AML-193 (cell line): ENCODE measurements around the gene ASB6.
A peak's percentile ranks its signal among the peaks of the same experiment; 100 is the strongest.

Experiments
- DNase-seq, 2 experiments: peaks; one replicate each; lab custom pipeline; 2025; lab: John Stamatoyannopoulos, UW

ASB6 gene

DNA sequence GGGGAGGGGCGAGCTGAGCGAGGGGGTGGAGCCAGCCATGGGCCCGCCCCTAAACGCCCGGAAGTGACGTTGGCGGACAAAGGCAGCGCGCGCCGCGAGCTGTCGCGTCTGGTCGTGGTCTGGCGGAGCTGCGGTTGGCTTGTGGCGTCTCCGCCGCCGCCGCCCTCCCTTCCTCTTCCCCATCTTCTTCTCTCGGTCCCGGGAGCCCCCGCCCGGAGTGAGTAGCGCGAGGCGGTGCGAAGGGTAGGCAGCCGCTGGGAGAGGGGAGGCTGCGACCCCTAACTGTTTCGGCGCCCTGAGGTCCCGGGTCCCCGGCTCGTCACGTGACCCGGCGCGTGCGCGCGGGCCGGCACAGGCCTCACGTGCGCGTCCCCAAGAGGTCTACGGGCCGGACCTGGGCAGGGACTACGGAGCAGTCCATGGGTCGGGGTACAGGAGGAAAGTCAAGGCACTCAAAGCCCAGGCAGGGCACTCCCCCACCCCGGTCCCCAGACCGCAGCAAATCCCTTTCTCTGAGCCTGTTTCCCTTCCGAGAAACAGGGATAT lies 15.8 kb downstream of the ASB6 start, which contains the start of gene NTMT1:
TSS of gene NTMT1 (plus strand) at position 85 of the 546 bp plus-strand sequence. CDS start 6,541 bp downstream, outside the sequence.
- peak; percentile 63 to 71 for DNase-seq

DNA sequence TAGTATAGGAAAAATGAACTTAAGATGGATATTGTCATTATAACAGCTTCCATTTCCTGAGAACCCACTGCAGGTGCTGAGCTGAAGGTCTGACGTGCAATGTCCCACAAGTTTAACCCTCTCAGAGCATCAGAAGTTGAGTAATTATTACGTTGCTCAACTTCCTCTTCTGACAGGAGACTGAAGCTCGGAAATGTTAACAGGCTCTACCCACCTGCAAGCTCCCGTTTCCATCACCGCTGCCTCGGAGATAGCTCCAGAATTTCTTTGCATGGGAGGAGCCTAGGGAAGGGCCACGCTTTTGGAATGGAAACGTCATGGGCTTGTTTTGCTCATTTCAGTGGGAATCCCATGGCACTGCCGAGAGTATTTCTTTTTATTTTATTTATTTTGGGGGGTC lies 17.0 kb downstream of the ASB6 start:
- peak; percentile 81 to 82 for DNase-seq

DNA sequence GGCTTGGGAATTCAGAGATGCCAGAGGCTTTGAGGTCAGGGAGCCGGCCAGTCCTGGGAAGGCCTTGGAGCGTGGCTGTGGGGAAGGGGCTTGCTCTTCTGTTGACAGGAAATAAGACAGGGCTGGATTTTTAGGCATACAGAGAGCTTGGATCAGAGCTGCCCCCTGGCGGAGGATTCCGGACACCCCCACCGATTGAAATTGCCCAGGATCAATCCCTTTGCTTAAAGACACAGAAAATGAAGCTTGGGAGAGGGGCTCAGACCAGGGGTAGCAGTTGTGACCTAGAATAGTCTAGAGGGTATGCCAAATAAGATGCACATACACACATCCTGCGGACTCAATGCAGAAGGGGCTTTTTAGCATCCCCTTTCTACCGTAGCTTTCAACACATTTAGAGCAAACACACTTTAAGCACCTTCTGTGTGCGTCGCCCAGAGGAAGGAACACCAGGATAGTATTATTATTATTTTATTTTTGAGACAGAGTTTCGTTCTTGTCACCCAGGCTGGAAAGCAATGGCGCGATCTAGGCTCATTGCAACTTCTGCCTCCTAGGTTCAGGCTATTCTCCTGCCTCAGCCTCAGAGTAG lies 17.7 kb downstream of the ASB6 start:
- DNase-seq, result peak; percentile 44 to 46

DNA sequence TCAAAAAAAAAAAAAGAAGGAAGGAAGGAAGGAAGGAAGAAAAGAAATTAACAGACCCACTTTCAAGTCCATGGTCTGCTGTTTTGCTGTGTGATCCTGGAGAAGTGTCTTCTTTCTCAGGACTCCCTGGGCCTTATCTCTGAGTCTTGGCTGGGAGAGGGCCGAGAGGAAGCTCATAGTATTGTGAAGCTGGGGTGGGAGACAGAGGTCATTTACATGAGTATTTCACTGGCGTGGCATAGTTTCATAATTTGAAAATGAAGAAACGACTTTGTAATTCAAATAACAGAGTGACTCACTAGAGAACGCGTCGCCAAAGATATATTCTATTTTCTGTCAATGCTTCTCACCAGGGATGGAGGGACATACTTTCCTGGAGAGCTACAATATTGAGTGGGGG lies 18.6 kb downstream of the ASB6 start:
- no peak for DNase-seq

DNA sequence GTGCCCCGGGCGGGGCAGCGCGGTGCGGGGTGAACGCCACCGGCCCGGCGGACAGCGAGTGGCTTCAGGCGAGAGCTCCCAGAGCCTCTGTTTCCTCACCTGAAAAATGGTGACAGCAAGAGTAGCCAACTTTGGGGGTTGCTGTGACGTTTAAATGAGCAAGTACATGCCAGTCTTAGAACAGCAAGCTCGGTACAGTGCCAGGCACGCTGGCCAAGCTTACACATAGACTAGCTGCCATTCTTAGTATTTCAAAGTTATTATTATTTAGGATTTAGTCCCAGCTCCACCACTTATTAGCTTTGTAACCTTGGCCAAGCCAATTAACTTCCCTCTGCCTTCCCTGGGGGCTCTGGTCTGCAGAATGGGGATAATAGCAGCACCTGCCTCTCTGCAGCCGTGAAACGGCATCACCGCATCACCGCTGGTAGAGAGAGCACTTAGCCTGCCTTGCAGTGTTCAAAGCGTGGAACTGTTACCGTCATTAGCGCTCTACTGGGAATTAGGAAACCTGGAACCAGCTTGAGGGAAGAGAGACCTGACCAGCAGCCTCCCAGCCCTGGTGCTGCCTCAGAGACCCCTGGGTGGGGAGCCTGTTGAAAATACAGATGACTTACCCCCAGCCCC lies 21.2 kb downstream of the ASB6 start, which contains the start of gene C9orf50:
TSS of gene C9orf50 (minus strand) at position 433 of the 627 bp plus-strand sequence. CDS start 527 bp downstream, outside the sequence.
- DNase-seq, result no peak

DNA sequence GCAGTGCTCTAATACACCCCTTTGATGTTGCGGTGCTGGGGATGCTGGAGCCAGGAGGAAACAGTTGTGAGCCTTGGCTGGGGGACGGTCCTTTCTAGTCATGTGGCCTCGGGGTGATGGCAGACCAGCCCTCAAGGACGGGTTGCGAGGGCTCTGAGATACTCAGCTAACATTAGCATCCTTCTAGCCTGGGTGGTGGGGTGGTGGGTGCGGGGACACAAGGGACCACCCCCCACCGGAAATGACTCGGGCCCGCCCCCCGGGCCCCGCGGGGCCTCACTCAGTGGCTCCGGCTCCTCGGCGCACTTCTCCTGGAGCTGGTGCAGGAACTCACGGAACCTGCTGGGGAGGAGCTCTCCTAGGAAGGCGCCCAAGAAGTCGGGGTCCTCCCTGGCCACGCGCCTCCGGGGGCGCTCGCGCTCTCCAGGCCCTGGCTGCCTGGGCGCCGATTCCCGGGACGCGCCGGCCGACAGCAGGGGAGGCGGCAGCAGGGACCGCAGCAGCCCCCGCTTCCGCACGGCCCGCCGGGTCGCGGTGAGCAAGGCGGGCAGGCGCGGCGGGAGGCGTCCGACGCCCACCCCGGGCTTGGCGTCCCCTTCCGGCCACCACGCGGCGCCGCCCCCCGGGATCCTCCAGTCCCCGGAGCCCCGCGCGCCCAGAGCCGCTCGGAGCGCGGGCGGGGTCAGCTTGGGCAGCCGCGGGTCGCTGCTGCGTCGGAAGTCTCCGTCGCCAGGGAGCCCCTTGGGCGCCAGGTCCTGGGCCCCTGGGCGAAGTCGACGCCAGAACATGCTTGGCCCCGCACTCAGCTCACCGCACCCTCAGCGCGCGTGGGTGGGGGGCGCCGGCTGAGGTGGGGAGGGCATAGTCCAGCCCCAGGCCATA lies 21.9 kb downstream of the ASB6 start:
- DNase-seq, result no peak

DNA sequence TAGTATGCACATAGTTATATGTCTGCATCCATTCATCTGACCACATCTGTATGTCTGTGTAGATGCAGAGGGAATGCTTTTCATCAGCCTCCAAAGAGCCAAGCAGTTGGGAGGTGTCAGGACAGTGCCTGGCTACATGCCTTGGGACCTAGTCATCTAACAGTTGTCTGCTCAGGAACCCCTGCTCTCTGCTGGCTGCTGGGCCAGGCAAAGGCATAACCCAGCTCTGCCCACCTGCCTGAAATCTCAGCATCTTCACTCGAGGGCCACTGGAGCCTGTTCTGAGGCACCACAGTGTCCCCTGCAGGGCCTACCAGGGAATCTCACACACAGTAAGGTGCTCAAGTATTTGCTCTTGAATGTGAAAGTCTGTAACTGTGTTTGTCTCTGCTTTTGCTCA lies 24.8 kb downstream of the ASB6 start:
- DNase-seq, result no peak

DNA sequence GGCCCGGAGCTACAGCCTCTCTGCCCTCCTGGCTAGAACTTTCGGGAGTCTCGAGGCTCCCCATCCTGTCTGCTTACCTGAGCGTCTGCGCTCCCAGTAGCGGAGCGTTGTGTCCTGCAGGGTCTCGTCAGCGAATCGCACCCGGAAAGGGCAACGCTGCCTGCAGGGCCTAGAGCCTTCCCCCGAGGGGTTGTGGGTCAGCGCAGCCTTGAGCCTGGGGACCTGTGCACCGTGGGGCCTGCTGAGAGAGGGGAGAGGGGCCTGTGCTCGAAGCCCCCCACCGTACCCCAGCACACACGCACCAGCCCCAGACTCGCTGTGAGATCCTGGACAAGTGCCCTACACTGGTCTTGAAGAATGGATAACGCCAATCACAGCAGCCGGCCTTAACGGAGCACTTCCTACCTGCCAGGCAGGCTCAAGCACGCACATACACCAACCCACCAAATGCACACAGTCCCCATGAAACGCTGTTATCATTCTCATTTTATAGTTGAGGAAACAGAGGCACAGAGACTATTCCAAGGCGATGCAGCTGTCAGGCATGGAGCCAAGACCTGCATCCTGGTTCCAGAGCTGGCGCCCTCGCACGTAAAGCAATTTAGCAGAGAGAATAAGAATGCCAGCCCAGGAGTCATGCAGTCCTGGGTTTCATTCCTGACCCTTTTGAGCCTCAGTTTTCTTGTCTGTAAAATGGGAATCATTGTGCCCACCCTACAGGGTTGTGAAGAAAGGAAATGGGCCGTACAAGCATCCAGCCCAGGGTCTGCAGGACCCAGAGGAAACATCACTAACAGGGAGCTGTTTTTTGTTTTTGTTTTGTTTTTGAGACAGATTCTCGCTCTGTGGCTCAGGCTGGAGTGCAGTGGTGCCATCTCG lies 26.3 kb downstream of the ASB6 start:
- no peak for DNase-seq

DNA sequence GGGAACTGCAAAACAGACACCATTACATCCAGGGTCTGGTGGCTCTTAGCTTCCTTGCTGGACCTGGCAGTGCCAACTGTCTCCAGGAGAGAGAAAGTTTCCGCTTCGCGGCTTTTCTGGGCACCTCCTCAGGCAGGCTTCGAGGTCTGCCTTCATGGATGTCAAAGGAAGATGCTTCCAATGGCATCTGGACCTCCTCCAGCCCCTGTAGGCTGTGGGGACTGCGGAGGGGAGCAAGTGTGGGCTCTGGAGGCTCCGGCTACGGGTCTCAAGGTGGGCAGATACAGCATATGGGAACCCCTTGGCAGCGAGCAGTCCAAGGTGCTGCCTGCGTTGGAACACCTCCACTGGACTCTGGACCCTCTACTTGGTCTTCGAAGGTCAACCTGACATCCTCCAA lies 27.0 kb downstream of the ASB6 start:
- no peak for DNase-seq

DNA sequence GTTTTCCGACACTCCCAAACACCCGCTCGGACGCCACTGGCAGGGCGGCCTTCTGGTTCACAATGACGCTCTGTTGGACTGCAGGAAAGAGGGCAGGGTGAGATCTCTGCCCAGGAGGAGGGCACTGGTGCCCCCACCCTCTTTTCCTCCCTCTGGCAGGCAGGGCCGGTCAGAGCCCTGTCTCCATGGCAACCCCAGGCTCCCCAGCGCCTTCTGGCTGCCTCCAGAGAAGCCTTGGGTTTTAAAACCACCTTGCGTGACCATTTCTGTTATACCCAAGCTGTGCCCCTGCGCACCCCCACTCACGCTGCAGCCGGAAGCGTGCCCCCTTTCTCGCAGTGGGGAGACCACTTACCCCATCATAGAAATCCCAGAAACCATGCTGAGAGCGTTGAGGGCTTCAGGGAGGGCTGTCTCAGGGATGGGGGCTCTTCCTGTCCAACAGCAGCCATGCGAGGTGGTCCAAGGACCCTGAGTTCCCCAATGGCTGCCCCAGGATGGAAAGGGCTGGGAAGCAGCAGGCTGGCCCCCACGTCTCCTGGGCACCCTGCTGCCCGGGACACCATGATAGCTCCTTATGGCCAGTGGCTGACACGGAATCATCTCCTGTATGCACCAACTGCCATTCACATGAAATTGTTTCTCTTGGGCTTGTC lies 28.3 kb downstream of the ASB6 start:
- DNase-seq, result no peak

DNA sequence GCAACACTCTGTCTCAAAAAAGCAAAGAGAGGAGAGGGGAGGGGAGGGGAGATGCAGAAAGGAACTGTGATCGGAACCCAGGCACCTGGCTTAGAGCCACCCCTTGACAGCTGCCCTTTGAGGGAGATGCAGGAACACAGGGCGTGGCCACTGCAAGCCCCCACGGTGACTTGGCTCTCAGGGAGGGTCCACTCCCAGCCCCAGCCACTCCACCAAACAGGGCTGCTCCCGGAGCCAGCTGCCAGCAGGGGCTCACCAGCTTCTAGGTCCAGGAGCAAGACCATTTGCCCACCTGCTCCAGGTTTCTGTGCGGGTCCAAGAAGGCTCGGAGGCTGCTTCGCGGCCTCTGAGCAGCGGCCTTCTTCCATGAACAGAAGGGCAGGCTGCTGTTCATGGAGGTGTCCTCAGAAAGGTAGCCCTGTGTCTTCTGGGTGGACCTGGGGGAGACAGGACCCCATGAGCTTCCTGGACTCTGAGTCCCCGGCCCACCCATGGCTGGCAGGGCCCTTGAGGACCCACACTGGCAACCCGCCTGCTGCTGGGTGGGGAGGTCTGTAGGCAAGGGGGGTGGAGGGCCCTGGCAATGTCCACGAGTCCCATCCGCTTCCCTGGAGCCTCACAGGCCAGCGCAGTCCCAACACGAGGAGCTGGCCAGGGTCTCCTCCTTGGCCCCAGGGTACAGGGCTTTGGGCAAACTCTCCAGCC lies 29.0 kb downstream of the ASB6 start:
- no peak for DNase-seq

DNA sequence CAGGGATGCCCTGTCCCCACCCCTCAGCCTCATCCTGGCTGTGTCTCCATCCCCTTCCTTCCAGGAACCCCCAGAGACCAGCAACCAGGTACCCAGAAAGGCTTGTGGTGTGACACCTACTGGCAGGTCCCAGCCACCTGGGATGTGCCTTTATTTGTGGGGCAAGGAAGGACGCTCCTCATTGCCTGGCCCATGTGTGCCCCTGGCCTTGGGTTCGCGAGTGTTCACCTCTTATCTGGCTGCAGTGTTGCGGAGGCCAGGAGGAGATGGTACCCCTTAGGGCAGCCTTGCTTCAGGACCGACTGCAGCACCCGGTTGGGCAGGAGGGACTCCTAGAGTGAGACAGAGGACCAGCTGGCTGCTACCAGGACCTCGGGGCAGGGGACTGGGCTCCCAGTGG lies 29.8 kb downstream of the ASB6 start:
- no peak for DNase-seq

DNA sequence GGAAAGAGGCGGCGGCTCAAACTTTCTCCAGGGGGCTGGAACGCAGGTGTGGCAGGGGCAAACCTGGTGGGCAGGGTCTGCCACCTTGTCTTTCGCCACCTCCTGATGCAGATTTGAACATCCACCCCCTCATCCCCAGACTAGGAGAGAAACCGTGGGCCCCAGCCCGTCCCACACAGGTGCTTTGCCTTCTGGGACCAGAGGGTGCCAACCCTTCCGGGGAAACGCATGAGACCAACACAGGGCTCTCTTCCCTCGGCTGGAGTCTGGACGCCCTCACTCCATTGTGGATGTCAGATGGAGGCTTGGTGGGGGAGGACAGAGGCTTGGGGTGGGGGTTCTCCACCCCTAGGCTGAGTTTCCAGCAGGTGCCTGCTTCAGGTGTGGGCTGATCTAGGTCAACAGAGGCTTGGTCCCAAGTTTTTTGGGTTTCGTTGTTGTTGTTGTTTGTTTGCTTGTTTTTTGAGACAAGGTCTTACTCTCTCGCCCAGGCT lies 30.6 kb downstream of the ASB6 start:
- DNase-seq, result no peak

DNA sequence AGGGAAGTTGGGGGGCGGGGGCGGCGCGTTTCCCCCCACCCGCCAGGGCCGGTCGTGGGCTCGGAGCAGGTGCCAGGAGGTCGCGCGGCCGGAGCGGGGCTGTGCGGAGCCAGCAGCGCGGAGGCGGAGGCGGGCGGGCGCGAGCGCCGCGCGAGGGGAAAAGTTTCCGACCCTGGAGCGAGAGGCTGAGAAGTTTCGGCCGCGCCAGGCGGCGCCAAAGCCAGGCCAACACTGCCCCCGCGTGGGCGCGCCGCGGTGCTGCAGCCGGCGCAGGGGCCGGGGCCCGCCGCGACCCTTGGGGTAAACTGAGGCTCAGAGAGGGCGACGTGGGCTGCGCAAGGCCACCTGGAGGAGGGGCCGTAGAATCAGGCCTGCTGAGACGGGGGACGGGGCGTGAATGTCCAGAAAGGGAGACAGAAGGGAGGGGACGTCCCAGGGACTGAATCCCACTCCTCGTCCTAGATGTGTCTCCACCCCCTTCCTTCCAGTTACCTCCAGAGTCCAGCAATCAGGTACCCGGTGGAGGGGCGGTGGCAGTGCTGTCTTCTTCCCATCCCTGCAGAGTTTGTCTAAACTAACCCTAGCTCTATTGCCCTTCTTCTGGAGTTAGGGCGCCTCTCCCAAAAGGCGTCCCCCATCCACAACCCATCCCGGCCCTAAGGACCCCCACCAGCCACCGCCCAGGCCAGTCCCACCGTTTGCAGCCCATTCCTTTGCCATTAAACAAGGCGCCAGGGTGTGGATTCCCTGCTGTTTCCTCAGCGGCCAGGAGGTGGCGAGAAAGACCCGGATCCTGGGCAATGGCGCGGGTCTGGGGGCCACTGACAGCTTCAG lies 31.3 kb downstream of the ASB6 start:
- DNase-seq, result peak; percentile 25 to 34

DNA sequence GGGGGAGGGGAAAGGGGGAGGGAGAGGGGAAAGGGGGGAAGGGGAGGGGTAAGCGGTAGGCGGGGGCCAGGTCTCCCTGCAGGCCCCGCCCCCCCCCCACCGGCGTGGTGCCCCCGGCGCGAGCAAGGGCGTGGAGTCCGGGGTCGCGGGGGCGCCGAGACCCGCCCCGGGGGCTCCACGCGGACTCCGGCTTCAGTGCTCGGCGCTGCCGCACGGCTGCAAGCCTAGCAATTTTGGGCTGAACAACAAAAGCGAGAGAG lies 31.8 kb downstream of the ASB6 start:
- no peak for DNase-seq

DNA sequence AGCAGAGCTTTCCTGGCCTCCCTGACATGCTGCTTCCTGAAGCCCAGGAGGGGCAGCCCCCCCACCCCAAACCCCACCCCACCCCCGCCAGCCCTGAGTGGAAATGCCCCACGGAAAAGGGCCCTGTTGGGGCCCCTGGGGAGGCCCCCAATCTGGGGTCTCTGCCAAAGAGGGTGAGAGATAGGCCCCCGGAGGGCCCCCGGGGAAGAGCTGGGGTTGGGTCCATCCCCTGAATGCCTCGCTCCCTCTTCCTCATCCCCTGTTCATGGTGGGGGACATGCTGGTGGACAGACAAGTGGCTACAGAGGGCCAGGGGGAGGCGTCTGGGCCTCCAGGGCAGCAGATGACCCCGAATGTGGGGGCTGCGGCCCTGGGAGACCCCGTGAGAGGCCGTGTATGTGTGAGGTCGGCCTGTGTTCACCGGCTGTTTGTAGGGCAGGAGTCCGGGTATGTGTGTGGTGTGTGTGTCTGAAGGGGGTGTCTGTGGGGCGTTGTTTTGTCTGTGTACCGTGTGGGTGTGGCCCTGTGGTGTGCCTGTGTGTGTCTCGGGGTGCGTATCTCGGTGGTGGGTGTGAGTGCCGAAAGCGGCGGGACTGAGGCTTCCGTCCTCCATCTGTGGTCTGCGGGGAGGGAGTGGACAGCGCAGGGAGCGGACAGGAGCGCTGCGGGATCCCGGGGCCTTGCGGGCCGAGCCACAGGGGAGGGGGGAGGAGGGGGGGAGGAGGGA lies 32.3 kb downstream of the ASB6 start:
- DNase-seq, result no peak

DNA sequence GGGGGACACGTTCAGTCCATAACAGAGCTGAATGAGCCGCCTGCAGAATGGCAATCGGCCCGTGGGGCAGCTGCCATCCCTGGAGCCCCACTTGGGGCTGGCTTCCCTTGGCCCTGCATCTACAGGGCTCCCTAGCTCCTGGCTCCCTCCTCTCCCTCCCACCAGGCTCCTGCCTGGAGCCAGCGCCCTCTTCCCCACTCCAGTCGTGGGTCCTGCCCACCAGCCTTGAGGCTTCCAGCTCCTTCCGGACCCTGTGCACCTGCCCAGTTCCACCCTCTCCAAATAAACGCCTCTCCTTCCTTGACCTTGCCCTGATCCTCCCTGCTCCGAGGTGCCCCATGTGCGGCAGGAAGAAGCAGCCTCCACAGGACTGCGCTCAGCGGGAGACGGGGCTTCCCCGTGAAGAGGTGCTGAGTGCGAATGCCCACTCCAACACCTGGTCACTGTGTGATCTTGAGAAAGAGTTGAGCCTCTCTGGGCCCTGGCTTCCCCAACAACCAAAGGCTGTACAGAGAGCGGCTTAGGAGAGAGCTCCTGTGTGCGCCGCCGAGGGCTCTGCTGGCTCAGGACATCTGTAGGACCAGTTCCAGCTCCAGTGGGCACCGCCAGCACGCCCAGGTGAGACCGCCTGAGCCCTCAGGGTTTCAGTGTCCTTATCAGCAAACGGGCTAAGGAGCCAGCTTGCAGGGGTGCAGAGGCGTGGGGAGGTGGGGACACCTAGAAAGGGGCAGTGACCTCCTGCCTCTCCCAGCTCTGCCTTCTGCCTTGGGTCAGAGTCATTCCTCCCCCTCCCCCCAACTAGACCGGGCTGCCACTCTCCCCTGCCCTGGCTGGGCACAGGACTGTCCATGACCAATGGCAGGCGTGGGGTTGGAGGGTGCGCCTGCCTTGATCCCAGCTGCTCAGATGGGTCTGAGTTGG lies 33.1 kb downstream of the ASB6 start:
- no peak for DNase-seq

DNA sequence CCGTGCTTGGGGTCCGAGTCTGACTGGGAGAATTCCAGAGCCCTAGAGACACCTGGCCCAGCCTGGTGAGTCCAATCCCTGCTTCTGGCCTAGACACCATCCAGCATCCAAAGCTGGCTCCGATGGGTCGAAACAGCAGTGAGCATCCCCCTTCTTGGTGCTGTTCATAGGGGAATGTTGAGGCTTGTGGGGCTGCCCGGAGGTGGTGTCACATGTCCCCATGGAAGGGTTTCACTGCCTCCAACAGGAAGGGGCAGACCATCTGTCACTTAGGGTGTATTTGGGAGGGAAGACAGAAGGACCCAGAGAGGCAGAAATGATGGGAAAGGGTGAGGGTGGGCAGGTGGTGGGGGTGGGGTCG lies 34.9 kb downstream of the ASB6 start:
- DNase-seq, result no peak
